Suprapubic skin (tissue), 3 donors: Measurements from ENCODE around the gene LASP1.

Experiments used
- CTCF ChIP-seq, 2 donors: fragments of 200-600 bp in 1 of 2; fragments of 450-650 bp in 1 of 2; sonication (generic) in 1 of 2; IDR thresholded peaks; one replicate each; pipeline ENCODE4 v1.5.1; 2016 to 2019; ENCODE audit warnings: antibody characterized with exemption in 2 of 2, mild to moderate bottlenecking in 1 of 2, moderate library complexity in 1 of 2
- POLR2A ChIP-seq, 2 donors: fragments of 450-650 bp; IDR thresholded peaks; one replicate each; pipeline ENCODE4 v1.6.1; 2017; ENCODE audit warnings: antibody characterized with exemption in 2 of 2, mild to moderate bottlenecking in 2 of 2, moderate library complexity in 2 of 2

- TF ChIP-seq CTCF (IDR thresholded peaks at IDR 0.05) (no peak), POLR2A (IDR thresholded peaks at IDR 0.05) (no peak)
These were observed 100.9 kb downstream of the LASP1 start for GRCh38 chr17:38970804-38971203.
